ENCODE measurements around the gene JAKMIP1. TPM values are rescaled to one million over a fixed set of nuclear protein-coding genes. Genes with fewer than 3 reads are reported as not detected.

JAKMIP1 gene
- total and polyA plus RNA-seq, 9 donors, result 0.33 to 1.00 (median 0.56) TPM; not detected in 1

DNA sequence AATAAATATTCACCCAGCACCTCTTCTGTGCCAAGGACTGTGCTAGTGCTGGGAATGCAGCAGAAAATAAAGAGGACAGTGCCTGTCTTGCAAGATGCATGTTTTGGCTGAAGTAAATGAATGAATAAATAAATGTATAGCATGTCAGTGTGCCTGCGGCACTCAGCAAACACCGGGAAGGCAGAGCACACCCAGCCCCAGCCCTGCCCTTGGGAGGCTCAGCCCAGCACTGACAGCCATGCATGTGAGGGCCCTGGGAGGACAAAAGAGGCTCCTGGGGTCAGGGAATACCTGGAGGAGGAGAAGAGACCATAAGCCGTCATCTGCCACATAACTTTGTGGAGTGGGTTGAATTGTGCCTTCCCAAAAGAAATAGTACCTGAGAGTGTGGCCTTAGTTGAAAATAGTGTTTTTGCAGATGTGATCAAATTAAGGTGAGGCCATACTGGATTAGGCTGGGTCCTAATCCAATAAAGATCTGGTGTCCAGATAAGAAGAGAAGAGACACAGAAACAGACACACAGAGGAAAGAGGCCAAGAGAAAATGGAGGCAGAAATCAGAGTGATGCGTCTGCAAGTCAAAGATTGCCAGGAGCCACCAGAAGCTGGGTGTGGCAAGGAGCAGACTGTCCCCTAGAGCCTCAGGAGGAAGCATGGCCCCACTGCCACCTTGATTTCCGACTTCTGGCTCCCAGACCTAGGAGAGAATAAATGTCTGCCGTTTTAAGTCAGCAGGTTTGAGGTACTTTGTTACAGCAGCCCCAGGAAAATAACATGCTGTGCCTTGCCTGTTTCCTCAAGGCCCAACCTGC is 198.5 kb downstream of the JAKMIP1 start:
- peak in 1 of 5 donors; percentile 13 for DNase-seq
- TF ChIP-seq POLR2A (IDR thresholded peaks at IDR 0.05), result no peak
- WGBS, 3 donors, result 63 to 77% (median 66%) methylated on average over 6 of the region's 6 CpGs
- Histone ChIP-seq H3K4me3 (no peak overlapping the region), H3K4me1 (ENCODE audit: insufficient read depth) (no peaks in the 10 kb centered on the region), H3K27me3 (no peaks in the 10 kb centered on the region), H3K9me3 (no peaks in the 10 kb centered on the region), H3K36me3 (no peaks in the 10 kb centered on the region), H3K27ac (no peak overlapping the region)
- intact Hi-C loops (cut with DNase I), result no loop called here

- no peak for TF ChIP-seq POLR2A (IDR thresholded peaks at IDR 0.05)
- no peak for TF ChIP-seq CTCF (IDR thresholded peaks at IDR 0.05)
- TF ChIP-seq EP300 (IDR thresholded peaks at IDR 0.05), result no peak
- Histone ChIP-seq H3K4me3 (no peak overlapping the region), H3K36me3 (no peaks in the 10 kb centered on the region), H3K27ac (no peak overlapping the region), H3K4me1 (ENCODE audit: insufficient read depth) (no peaks in the 10 kb centered on the region), H3K9me3 (no peaks in the 10 kb centered on the region), H3K27me3 (no peaks in the 10 kb centered on the region)
- 82 to 86% (median 83%) methylated on average over 9 of the region's 9 CpGs for WGBS, 3 donors
- peak in 1 of 5 donors; percentile 0 for DNase-seq
- intact Hi-C loops (cut with DNase I), result no loop called here
Measured at GRCh38 chr4:5999830-6000365, 200.5 kb downstream of the JAKMIP1 start.

GRCh38 chr4:5999356-5999755 is 201.0 kb downstream of the JAKMIP1 start:
- no peak for DNase-seq
- Histone ChIP-seq H3K4me1 (ENCODE audit: insufficient read depth) (no peaks in the 10 kb centered on the region), H3K4me3 (no peak overlapping the region), H3K9me3 (no peaks in the 10 kb centered on the region), H3K27me3 (no peaks in the 10 kb centered on the region), H3K27ac (no peak overlapping the region), H3K36me3 (no peaks in the 10 kb centered on the region)
- intact Hi-C loops (cut with DNase I), result no loop called here
- TF ChIP-seq POLR2A (IDR thresholded peaks at IDR 0.05) (no peak), CTCF (IDR thresholded peaks at IDR 0.05) (no peak), EP300 (IDR thresholded peaks at IDR 0.05) (no peak)
- WGBS, 3 donors, result 76 to 90% (median 82%) methylated on average over 6 of the region's 6 CpGs

DNA sequence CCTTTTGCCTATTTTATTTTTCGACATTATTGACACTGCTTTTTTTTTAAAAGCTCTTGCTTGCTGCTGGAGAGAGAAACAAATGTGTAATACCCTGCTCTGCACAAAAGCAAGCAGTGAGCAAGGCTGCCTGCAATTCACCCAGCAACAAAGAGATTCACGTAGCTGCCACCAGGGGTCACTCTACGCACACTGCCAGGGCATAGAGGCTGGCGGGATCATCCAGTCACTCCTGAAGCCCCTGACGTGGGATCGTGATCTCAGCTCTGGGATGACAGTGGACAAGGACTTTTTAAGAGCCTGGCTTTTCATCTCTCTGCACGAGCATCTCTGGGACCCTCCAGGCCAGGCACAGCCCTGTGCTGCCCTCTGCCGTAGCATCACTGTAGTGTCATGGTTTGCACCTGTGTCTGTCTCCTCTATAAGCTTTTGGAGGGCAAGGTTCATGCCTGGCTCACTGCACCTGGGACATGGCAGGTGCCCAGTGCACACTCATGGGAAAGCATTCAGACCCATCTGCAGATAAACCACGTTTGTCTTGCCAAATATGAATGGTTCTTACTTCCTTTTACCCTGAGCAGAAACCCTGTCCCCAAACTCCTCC is 201.9 kb downstream of the JAKMIP1 start:
- no peaks in the 10 kb centered on the region for H3K9me3 ChIP-seq
- no peak overlapping the region for H3K4me3 ChIP-seq
- TF ChIP-seq CTCF (IDR thresholded peaks at IDR 0.05) (peak; percentile 20 to 40 (median 23)), POLR2A (IDR thresholded peaks at IDR 0.05) (no peak)
- no peaks in the 10 kb centered on the region for H3K4me1 ChIP-seq (ENCODE audit: insufficient read depth)
- H3K27ac ChIP-seq, result no peak overlapping the region
- no peaks in the 10 kb centered on the region for H3K27me3 ChIP-seq
- 1 to 4% (median 4%) methylated on average over 9 of the region's 9 CpGs for WGBS, 3 donors
- no peaks in the 10 kb centered on the region for H3K36me3 ChIP-seq
- intact Hi-C loops (cut with DNase I), result no loop called here
- DNase-seq, result peak; percentile 15 to 62 (median 43)

- no peak overlapping the region for H3K27ac ChIP-seq
- WGBS, 3 donors, result 52 to 61% (median 55%) methylated on average over 4 of the region's 4 CpGs
- no peak for TF ChIP-seq EP300 (IDR thresholded peaks at IDR 0.05)
- no peak for TF ChIP-seq POLR2A (IDR thresholded peaks at IDR 0.05)
- no peak for TF ChIP-seq CTCF (IDR thresholded peaks at IDR 0.05)
- intact Hi-C loops (cut with DNase I), result no loop called here
- H3K36me3 ChIP-seq, result no peaks in the 10 kb centered on the region
- H3K4me3 ChIP-seq, result no peak overlapping the region
- no peaks in the 10 kb centered on the region for H3K9me3 ChIP-seq
- DNase-seq, result peak in 1 of 5 donors; percentile 6
- no peaks in the 10 kb centered on the region for H3K4me1 ChIP-seq (ENCODE audit: insufficient read depth)
- H3K27me3 ChIP-seq, result no peaks in the 10 kb centered on the region
Measured at GRCh38 chr4:5996641-5997040, 203.7 kb downstream of the JAKMIP1 start.
